Upper lobe of left lung (tissue), 6 donors: ENCODE data around the gene SLC36A2. TPM values are rescaled to one million over a fixed set of nuclear protein-coding genes. Genes with fewer than 3 reads are reported as not detected.

Experiments used
- ATAC-seq, 2 donors: fragments of 200-7000 bp; cut with Tn5 transposase; one replicate each; pipeline ENCODE4 v1.9.1; 2022; ENCODE audit warnings: mild to moderate bottlenecking in 2 of 2, moderate library complexity in 2 of 2; ENCODE audit not compliant: low FRiP score in 2 of 2
- DNase-seq, 2 donors: peaks; one replicate each; pipeline ENCODE4 v3.0.0-alpha.2; 2019 to 2020
- H3K27ac ChIP-seq, 4 donors: fragments of 200-600 bp; sonication (generic); one replicate each; pipeline ENCODE4 v1.5.1; 2016 to 2019
- H3K27me3 ChIP-seq, 4 donors: fragments of 200-600 bp; sonication (generic); one replicate each; pipeline ENCODE4 v1.5.1; 2017 to 2019
- H3K36me3 ChIP-seq, 4 donors: fragments of 200-600 bp; sonication (generic); one replicate each; pipeline ENCODE4 v1.5.1; 2016 to 2019
- H3K4me1 ChIP-seq, 4 donors: fragments of 200-600 bp; sonication (generic); one replicate each; pipeline ENCODE4 v1.5.1; 2018 to 2019
- H3K4me3 ChIP-seq, 4 donors: fragments of 200-600 bp; sonication (generic); one replicate each; pipeline ENCODE4 v1.5.1; 2017 to 2019; ENCODE audit warnings: mild to moderate bottlenecking in 2 of 4, moderate library complexity in 1 of 4
- H3K9me3 ChIP-seq, 4 donors: fragments of 200-600 bp; sonication (generic); one replicate each; pipeline ENCODE4 v1.5.1; 2018 to 2019
- EP300 ChIP-seq, 4 donors: sonication (generic); formaldehyde crosslinking; IDR thresholded peaks; one replicate each; pipeline ENCODE4 v1.5.1; 2017; ENCODE audit warnings: antibody characterized with exemption in 4 of 4, control low read depth in 2 of 4
- POLR2A ChIP-seq, 4 donors: fragments of 450-650 bp; IDR thresholded peaks; one replicate each; pipeline ENCODE4 v1.5.1; 2016 to 2017; ENCODE audit warnings: antibody characterized with exemption in 4 of 4, mild to moderate bottlenecking in 2 of 4
- POLR2AphosphoS5 ChIP-seq, 2 donors: sonication (generic); formaldehyde crosslinking; IDR thresholded peaks; one replicate each; pipeline ENCODE4 v1.5.1; 2017; ENCODE audit warnings: antibody characterized with exemption in 2 of 2
- WGBS, 2 donors: methylation state at CpG; one replicate each; pipeline ENCODE4 v1.1.5; 2017 to 2018; 5-methylcytosine and 5-hydroxymethylcytosine counted together
- total RNA-seq, 6 donors: library from RNA; depleted of rRNA in 4 of 6; stranded (reverse); fragments of >200 nt in 4 of 6; gene quantifications; one replicate each; pipeline versions ENCODE4 v1.1.0 to v1.2.1, GENCODE V29; 2016 to 2021
- TF ChIP-seq, protein P1 (sequence below), 6 experiments: fragments of 450-650 bp in 4 of 6; fragments of 200-600 bp in 2 of 6; sonication (generic) in 2 of 6; IDR thresholded peaks; one replicate each; pipeline ENCODE4 v1.5.1; 2016 to 2019; ENCODE audit warnings: antibody characterized with exemption in 6 of 6
- donor health status: DM: no; HTN: no; CAD: no; lungs with moderate emphysema.
- donor health status: DM: no; HTN: yes; CAD: no; lungs with severe emphysema.

Gene SLC36A2
- total RNA-seq, 6 donors from 2014 or later, result not detected

DNA sequence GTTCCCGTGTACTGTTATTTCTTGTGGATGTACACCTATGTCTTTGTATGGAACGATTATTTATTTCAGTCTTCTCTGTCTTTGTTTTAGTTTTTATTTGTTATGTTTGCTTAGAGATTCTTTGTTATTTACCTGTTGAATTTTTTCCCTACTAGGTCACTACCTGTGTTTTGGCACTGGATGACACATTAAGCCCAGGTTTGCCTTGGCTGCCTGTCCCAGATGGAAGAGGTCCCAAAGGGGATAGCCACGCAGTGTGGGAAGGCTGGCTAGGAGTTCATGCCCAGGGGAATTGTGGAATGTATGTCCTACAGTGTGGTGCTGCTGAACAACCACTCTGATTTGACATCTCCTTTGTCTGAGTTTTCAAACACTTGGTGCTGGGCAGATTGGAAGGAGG lies 15.6 kb upstream of the SLC36A2 start:
- Histone ChIP-seq H3K36me3 (no peaks in the 10 kb centered on the region), H3K9me3 (peaks cover 0 to 34% (median 15%) of the 10 kb centered on the region in 4 donors), H3K4me1 (no peaks in the 10 kb centered on the region), H3K4me3 (no peak overlapping the region), H3K27me3 (no peaks in the 10 kb centered on the region), H3K27ac (no peak overlapping the region)
- 76 to 79% methylated on average over 3 of the region's 3 CpGs for WGBS, 2 donors
- no peak for DNase-seq
- ATAC-seq, result no peak
- TF ChIP-seq, protein P1, sequence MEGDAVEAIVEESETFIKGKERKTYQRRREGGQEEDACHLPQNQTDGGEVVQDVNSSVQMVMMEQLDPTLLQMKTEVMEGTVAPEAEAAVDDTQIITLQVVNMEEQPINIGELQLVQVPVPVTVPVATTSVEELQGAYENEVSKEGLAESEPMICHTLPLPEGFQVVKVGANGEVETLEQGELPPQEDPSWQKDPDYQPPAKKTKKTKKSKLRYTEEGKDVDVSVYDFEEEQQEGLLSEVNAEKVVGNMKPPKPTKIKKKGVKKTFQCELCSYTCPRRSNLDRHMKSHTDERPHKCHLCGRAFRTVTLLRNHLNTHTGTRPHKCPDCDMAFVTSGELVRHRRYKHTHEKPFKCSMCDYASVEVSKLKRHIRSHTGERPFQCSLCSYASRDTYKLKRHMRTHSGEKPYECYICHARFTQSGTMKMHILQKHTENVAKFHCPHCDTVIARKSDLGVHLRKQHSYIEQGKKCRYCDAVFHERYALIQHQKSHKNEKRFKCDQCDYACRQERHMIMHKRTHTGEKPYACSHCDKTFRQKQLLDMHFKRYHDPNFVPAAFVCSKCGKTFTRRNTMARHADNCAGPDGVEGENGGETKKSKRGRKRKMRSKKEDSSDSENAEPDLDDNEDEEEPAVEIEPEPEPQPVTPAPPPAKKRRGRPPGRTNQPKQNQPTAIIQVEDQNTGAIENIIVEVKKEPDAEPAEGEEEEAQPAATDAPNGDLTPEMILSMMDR (IDR thresholded peaks at IDR 0.05), result no peak

- no peak for TF ChIP-seq POLR2AphosphoS5 (IDR thresholded peaks at IDR 0.05)
- TF ChIP-seq POLR2A (IDR thresholded peaks at IDR 0.05), result no peak
- ATAC-seq (no peak), DNase-seq (no peak)
- Histone ChIP-seq H3K27me3 (no peaks in the 10 kb centered on the region), H3K9me3 (peaks cover 0 to 17% (median 3%) of the 10 kb centered on the region in 4 donors), H3K36me3 (no peaks in the 10 kb centered on the region), H3K4me3 (no peak overlapping the region), H3K4me1 (no peaks in the 10 kb centered on the region), H3K27ac (no peak overlapping the region)
- WGBS, 2 donors, result 49 to 63% methylated on average over 2 of the region's 2 CpGs
Observed at GRCh38 chr5:151359391-151359790, 12.0 kb upstream of the SLC36A2 start.

- DNase-seq (no peak), ATAC-seq (no peak)
- Histone ChIP-seq H3K36me3 (no peaks in the 10 kb centered on the region), H3K4me3 (no peak overlapping the region), H3K27ac (no peak overlapping the region), H3K27me3 (no peaks in the 10 kb centered on the region), H3K4me1 (no peaks in the 10 kb centered on the region), H3K9me3 (peaks cover 0 to 10% (median 3%) of the 10 kb centered on the region in 4 donors)
- TF ChIP-seq POLR2AphosphoS5 (IDR thresholded peaks at IDR 0.05), result no peak
- TF ChIP-seq, protein P1 (IDR thresholded peaks at IDR 0.05), result no peak
- no peak for TF ChIP-seq EP300 (IDR thresholded peaks at IDR 0.05)
- no peak for TF ChIP-seq POLR2A (IDR thresholded peaks at IDR 0.05)
- 51 to 71% methylated on average over 2 of the region's 2 CpGs for WGBS, 2 donors
Observed at GRCh38 chr5:151357792-151358191, 10.4 kb upstream of the SLC36A2 start.

- TF ChIP-seq, protein P1 (IDR thresholded peaks at IDR 0.05), result no peak
- no peak for TF ChIP-seq POLR2A (IDR thresholded peaks at IDR 0.05)
- no peak for TF ChIP-seq POLR2AphosphoS5 (IDR thresholded peaks at IDR 0.05)
- Histone ChIP-seq H3K27ac (no peak overlapping the region), H3K9me3 (peaks cover 0 to 6% (median under 1%) of the 10 kb centered on the region in 4 donors), H3K36me3 (no peaks in the 10 kb centered on the region), H3K4me3 (no peak overlapping the region), H3K27me3 (no peaks in the 10 kb centered on the region), H3K4me1 (no peaks in the 10 kb centered on the region)
- DNase-seq, result no peak
- WGBS, 2 donors, result 92 to 97% methylated on average over 3 of the region's 3 CpGs
- no peak for ATAC-seq
Observed at GRCh38 chr5:151357097-151357496, 9.7 kb upstream of the SLC36A2 start.

DNA sequence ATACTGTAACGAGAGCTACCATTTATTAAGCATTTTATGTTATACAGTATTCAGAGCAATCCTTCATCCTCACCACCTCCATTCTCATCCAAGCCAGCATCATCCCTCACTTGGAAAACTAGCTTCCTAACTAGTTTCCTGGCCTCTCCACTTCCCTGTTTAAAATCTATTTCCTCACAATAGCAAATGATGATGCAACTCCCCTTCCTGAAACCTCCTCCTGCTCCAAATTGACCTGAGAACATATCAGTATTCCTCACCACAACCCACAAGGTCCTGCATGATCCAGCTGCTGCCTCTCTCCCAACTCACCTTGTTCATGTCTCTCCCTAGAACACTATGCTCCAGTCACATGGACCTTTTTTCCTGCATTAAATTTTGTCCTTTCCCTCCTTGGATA lies 4.3 kb upstream of the SLC36A2 start:
- Histone ChIP-seq H3K9me3 (no peaks in the 10 kb centered on the region), H3K36me3 (no peaks in the 10 kb centered on the region), H3K4me1 (no peaks in the 10 kb centered on the region), H3K27me3 (no peaks in the 10 kb centered on the region), H3K4me3 (no peak overlapping the region), H3K27ac (no peak overlapping the region)
- ATAC-seq, result no peak
- TF ChIP-seq, protein P1 (IDR thresholded peaks at IDR 0.05), result no peak
- TF ChIP-seq POLR2A (IDR thresholded peaks at IDR 0.05), result no peak
- no peak for TF ChIP-seq EP300 (IDR thresholded peaks at IDR 0.05)
- TF ChIP-seq POLR2AphosphoS5 (IDR thresholded peaks at IDR 0.05), result no peak
- no peak for DNase-seq
- WGBS, 2 donors, result 82 to 90% methylated on average over 1 of the region's 1 CpG
